GM21825 (cell line): Measurements from ENCODE around the gene AGFG2.

Source experiments
- ATAC-seq: cut with Tn5 transposase; IDR thresholded peaks from one replicate; pipeline ENCODE4 v1.9.1; 2021; ENCODE audit warnings: mild to moderate bottlenecking, moderate library complexity; ENCODE audit not compliant: unreplicated experiment

The AGFG2 gene

GRCh38 chr7:100583132-100584053, 44.4 kb downstream of the AGFG2 start:
- no peak for ATAC-seq

DNA sequence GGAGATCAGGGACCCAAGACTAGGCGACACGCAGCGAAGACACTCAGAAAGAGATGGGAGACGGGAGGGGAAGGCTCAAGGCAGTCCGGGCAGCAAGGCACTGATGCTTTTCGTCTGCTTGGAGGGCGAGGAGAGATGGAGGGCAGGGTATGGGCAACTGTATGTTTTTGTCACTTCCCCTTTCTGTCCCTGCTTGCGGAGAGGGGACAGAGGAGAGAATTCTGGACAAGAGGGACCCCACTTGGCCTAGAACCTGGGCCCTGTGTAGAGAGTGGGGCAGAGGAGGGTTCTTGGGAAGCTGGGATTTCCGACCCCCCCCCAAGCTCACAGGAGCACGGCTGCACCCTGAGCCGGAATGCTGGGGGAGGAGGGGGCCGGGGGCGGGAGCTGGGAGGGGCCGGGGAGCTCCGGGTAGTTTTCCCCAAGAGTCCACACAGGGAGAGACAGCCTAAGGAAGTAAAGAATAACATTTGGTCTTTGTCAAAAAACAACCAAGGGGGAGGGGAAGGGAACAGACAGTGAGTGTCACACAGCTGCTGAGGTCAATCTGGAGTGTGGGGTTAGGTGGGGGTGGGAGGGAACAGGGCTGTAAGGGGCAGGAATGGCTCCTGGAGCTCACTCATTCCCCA, 45.2 kb downstream of the AGFG2 start:
- ATAC-seq, result no peak

- ATAC-seq, result no peak
Observed at GRCh38 chr7:100584683-100585510, 45.9 kb downstream of the AGFG2 start.

GRCh38 chr7:100585511-100586265, 46.7 kb downstream of the AGFG2 start, which contains the start of gene LRCH4:
TSS of gene LRCH4 (minus strand) at chr7:100586129. CDS start at chr7:100586100, 29 bp downstream.
- peak; percentile 17 for ATAC-seq

- ATAC-seq, result peak; percentile 77
Observed at GRCh38 chr7:100586266-100587025, 47.4 kb downstream of the AGFG2 start, which contains the start of gene FBXO24. TSS of gene FBXO24 (plus strand) at chr7:100586328. CDS start at chr7:100586626, 298 bp downstream.

DNA sequence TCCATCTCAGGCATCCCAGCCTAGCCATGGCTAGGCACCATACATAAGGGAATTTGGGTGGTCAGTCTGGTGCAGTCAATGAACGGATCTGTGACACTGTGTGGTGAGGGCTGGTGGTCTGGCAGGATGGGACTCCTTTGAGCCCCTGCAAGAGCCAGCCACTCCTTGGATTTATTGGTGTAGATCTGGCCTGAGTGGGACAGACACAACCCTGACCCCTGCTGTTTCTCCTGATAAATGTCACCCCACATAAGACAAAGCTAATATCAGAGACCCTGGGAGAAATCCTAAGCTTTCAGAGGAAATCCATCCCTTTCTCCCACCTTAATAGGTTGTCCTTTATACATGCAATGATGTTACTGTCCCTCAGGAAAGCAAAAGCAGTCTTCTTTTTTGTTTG, 49.4 kb downstream of the AGFG2 start:
- no peak for ATAC-seq

GRCh38 chr7:100589341-100589947, 50.4 kb downstream of the AGFG2 start:
- no peak for ATAC-seq

GRCh38 chr7:100590077-100590737, 51.2 kb downstream of the AGFG2 start:
- no peak for ATAC-seq

DNA sequence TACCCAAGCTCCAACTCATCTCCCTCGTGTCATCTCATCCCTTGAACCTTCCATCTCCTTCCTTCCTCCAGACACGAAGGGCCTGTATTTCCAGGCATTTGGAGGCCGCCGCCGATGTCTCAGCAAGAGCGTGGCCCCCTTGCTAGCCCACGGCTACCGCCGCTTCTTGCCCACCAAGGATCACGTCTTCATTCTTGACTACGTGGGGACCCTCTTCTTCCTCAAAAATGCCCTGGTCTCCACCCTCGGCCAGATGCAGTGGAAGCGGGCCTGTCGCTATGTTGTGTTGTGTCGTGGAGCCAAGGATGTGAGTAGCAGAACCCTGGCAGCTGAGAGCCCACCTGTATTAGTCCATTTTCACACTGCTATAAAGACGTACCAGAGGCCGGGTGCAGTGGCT, 52.6 kb downstream of the AGFG2 start:
- no peak for ATAC-seq

DNA sequence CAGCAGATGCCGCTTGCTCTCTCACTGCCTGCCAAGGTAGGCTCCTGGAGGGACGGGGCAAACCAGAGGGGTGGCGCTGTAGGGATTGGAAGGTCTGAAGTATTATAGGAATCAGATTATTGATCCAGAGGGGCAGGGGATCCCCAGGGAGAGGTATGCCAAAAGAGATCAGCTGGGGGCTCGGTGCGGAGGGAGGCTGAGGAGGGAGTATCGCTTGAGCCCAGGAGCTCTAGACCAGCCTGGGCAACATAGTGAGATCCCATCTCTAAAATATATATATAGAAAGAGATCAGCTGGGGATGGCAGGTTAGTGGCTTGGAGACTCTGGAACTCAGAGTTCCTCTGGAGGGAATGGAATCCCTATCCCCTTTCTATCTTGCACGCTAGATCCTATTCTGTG, 56.2 kb downstream of the AGFG2 start:
- no peak for ATAC-seq

GRCh38 chr7:100598425-100598824, 59.4 kb downstream of the AGFG2 start:
- ATAC-seq, result no peak

DNA sequence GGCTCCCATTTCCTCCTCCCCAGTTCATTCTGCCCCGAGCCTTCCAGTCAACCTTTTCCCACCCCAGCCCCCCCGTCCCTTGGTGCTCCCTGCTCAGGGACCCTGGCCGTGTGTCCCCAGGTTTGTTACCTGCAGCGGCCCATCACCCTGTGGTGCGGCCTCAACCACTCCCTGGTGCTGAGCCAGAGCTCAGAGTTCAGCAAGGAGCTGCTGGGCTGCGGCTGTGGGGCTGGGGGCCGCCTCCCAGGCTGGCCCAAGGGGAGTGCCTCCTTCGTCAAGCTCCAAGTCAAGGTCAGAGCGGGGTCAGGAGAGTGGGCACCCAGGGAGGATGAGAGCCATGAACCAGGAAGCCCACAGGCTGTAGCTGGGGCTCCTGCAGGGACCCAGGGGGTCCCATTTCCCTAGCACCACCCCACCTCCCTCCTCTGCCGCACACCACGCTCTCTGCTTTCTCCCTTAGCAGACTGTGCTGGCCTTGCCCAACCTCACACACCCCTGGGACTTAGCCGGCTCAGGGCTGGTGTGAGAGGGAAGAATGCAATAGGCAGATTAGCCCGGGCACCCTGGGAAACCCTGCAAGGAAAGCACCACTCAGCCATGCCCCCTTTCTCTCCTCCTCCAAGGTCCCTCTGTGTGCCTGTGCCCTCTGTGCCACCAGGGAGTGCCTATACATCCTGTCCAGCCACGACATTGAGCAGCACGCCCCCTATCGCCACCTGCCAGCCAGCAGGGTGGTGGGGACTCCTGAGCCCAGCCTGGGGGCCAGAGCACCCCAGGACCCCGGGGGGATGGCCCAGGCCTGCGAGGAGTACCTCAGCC, 61.1 kb downstream of the AGFG2 start:
- ATAC-seq, result no peak

DNA sequence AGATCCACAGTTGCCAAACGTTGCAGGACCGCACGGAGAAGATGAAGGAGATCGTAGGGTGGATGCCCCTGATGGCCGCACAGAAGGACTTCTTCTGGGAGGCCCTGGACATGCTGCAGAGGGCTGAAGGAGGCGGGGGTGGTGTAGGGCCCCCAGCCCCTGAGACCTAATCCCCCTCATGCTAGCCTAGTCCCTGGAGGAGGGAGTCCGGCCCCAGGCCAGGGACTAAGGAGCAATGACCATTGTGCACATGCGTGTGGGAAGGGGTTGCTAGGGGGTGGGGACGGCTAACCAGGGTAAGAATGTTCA, 61.7 kb downstream of the AGFG2 start:
- ATAC-seq, result no peak

DNA sequence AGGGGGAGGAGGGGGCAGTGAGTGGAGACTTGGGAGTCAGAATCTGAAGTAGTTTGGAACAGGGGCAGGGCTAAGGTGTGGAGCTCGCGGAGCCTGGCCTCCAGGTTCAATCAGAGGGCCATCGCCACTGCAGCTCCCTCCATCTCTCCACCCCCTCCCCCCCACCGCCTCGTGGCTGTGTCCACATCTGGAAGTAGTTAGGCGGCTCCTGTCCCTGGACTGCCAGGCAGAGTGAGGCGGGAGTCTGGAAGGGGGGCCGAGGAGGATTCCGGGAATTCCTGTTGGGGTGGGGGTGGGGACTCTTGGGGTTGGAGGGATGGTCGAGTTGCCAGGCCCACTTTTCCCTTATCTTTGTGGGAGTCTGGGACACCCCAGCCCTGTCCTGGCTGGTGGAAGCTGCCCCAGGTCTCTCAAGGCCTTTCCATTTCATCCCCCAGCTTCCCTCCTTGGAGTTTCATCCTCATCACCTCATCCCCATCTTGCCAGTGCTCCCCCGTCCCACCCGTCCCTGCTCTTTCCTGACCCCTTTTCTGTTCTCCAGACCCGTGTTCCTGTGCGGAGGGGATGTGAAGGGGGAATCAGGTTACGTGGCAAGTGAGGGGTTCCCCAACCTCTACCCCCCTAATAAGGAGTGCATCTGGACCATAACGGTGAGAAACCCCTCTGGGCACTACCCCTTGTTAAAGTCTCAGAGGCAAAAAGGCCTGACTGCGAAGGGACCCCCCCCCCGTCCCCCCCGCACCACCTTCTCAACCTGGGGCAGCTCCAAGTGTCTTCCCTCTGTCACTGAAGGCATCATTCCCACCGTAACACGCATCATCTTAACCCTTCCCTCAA, 64.1 kb downstream of the AGFG2 start:
- ATAC-seq, result no peak

DNA sequence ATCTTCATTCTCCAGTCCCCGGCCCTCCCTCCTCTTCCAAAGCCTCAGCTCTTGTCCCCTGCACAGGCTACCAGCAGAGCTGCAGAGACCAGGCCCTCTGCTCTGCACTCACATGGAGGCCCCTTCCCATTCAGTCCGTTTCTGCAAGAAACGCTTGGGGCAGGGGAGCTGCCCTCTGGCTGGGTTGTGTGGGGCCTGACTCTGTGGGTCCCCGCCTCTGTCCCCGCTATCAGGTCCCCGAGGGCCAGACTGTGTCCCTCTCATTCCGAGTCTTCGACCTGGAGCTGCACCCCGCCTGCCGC, 64.7 kb downstream of the AGFG2 start:
- ATAC-seq, result peak; percentile 7

DNA sequence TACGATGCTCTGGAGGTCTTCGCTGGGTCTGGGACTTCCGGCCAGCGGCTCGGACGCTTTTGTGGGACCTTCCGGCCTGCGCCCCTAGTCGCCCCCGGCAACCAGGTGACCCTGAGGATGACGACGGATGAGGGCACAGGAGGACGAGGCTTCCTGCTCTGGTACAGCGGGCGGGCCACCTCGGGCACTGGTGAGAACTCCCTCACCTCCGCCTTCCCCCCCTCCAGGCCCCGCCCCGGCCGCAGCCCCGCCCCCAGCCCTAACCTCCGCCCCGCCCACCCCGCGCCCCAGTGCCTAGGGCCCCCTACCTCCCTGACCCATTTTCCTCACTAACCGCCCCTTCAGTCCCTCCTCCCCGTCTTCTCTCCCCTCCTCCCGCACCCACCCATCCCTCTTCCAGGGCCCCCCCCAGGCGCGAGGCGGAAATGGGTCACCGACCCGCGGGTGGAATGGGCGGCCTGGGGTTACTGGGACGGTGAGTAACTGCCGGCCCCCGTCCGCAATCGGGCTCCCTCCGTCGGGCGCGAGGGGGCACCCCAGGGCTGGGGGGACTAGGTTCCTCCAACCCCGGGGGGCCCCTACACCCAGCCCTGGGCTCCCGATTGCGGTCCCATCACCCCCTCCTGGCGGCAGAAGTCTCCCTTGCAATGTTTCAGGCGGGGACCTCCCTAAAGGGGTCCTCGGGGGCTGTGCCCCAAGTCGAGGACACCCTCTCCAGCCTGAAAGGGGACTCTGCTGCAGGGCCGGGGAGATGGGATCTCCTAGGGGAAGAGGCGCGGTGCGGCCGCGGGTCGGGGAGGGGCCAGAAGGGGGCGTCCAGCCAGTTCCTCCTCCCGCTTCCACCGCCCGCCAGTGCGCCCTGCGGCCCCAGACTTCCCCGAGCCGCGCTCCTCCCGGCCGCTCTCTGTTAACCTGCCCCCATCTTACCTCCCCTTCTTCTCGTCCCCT, 65.3 kb downstream of the AGFG2 start:
- peak; percentile 46 for ATAC-seq
